ENCODE measurements around the gene MPIG6B.
"Not testable (repeated sequence)": the region's sequence is repeated elsewhere in the genome, so short reads cannot be mapped to it uniquely, and the experiment has no call there.

MPIG6B gene

DNA sequence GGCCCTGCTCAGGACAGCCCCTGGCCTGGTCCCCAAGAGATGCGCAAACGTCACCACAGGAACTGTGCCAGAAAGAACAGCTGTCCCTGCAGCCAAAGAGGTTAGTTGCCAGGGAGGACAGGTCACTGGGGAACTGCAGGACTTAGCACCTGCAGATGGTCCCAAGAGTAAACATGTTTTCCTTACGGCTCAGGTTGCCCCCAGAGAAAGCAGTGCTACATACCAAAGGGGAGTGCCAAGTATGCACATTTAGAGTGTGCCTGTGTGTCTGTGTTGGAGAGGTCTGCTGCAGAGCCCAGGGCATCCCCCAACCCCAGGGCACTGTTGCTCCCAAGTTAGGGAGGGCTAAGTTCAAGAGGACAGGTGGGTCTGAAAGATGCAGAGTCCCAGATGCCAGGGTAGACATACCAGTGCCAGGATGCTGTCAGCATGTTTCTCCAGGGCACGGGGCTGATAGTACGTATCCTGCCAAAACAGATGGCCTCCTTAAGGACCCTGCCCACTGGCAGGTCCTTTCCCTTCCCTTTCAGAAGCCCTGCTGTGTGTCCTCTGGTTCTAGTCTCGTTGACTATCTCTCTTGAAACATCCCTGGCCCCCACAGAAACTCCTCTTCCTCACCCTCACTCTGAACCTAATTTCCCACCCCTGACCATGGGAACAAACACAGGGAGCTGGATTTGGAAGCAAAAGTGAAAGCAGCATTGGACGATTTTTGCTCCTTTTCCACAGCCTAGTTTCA is 21.3 kb upstream of the MPIG6B start:
- DNase-seq: peak; percentile 66

DNA sequence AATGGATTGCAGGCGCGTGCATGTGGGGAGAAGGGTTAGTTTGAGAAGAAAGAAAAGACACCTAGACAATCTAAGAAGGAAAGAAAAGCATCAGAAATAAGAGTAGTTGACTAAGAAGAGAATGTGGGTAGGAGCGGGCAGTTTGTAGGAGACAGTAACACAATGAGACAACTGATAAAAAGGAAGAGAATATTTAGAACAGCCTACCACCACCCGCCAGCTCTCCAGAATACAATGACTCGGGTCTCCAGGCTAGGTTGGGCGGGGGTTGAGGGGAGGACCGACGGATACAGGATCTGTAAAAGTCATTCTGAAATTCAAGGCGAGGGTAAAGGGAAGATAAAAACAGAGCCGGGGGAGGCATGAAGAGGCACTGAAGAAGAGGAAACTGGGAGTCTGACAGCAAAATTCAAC is 20.8 kb upstream of the MPIG6B start:
- DNase-seq: peak; percentile 36

DNA sequence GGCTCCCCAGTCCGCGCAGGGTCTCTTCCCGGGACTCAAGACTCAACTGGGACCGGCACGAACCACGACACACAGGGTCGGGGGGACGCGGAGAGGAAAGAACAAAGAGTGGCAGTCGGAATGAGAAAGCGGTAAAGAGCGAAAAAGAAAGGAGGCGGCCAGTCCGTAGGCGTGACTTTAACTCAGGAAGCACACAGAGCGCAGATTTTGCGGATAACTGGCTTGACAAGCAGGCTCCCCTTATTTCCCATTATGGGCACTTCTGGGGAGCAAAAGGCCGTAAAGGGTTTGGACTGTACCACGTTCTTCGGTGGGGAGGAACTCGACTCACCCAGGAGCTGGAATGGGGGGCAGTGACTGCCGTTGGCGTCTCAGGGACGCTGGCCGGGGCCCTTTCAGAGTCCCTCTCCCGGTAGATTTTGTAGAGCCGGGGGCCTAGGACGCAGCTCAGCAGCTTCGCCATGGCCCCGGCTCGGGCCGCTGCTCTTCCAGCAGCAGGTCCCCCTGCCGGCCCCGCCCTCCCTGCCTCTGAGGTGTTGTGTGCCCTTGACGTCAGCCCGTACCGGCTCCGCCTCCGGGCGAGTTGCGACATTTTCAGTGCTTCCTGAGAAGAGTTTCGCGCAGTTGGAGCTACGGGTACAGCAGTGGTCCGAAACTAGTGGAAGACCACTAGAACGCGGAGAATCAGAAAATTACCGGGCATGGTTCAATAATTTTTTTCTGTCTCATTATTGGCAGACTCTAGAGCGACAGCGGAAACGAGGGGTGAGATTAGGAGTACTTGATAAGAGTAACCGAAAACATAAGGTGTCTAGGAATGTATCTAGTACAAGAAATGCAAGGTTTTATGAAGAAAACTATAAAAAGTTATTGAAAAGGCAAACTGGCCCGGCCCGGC is 20.1 kb upstream of the MPIG6B start, which contains the start of gene ABHD16A:
ABHD16A (minus strand) TSS at position 506 of the 898 bp plus-strand sequence; CDS start at position 463, 43 bp downstream.
- DNase-seq: peak; percentile 94

DNA sequence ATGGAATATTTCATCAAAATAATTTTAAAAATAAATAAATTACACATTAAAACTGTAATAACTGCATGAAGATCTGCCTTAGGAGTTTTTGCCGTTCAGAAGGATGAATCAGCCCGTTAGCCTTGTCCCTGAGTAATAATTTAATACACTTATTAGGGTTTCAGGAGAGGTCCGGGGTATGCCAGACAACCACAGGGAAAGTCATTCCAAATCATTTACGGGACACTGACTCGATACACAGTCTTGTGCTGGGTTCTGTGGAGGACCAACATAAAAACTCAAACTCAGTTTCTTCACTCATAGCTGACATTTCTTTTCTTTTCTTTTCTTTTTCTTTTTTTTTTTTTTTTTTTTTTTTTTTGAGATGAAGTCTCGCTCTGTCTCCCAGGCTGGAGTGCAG is 17.2 kb upstream of the MPIG6B start:
- DNase-seq: no peak

DNA sequence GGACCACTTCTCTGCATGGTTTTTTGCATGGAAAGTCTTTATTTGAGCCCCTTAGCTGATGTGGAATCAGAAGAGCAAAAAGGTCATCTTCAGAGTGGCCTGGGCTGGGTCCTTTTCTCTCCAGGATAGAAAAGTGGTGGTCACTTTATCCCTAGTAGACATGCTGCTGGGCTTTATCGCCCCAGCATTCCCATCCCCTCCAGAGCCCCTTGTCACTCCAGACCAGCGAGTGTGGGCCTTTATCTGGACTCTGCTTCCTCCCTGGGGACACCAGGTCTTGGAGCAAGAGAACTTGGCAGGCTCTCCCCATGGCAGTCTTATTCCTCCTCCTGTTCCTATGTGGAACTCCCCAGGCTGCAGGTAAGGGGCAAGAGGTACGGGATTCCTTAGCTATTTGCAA is 16.6 kb upstream of the MPIG6B start, which contains the start of gene LY6G6F:
LY6G6F (plus strand) TSS at position 268 of the 400 bp plus-strand sequence; CDS start at position 309, 41 bp downstream.
- DNase-seq: no peak

DNA sequence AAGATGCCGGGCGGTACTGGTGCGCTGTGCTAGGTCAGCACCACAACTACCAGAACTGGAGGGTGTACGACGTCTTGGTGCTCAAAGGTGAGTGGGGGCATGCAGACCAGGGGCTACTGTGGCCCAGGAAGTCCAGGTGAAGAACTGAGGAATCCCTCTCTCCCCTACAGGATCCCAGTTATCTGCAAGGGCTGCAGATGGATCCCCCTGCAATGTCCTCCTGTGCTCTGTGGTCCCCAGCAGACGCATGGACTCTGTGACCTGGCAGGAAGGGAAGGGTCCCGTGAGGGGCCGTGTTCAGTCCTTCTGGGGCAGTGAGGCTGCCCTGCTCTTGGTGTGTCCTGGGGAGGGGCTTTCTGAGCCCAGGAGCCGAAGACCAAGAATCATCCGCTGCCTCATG is 15.5 kb upstream of the MPIG6B start:
- DNase-seq: no peak

DNA sequence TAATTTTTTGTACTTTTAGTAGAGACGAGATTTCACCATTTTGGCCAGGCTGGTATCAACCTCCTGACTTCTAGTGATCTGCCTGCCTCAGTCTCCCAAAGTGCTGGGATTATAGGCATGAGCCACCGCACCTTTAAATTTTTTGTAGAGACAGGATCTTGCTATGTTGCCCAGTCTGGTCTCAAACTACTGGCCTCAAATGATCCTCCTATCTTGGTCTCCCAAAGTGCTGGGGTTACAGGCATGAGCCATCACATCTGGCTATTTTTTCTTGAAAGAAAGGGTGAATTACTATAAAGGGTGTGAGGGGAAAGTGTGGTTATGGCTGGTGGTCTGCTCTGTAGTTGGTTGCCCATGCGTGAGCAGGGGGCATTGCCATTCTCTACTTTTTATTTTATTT is 14.9 kb upstream of the MPIG6B start:
- no peak for DNase-seq

DNA sequence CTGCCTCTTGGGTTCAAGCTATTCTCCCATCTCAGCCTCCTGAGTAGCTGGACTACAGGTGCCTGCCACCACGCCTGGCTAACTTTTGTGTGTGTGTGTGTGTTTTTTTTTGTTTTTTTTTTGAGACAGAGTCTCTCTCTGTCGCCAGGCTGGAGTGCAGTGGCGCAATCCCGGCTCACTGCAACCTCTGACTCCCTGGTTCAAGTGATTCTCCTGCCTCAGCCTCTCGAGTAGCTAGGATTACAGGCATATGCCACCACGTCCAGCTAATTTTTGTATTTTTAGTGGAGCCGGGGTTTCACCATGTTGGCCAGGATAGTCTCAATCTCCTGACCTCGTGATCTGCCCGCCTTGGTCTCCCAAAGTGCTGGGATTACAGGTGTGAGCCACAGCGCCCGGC is 14.0 kb upstream of the MPIG6B start:
- DNase-seq: not testable (repeated sequence)

DNA sequence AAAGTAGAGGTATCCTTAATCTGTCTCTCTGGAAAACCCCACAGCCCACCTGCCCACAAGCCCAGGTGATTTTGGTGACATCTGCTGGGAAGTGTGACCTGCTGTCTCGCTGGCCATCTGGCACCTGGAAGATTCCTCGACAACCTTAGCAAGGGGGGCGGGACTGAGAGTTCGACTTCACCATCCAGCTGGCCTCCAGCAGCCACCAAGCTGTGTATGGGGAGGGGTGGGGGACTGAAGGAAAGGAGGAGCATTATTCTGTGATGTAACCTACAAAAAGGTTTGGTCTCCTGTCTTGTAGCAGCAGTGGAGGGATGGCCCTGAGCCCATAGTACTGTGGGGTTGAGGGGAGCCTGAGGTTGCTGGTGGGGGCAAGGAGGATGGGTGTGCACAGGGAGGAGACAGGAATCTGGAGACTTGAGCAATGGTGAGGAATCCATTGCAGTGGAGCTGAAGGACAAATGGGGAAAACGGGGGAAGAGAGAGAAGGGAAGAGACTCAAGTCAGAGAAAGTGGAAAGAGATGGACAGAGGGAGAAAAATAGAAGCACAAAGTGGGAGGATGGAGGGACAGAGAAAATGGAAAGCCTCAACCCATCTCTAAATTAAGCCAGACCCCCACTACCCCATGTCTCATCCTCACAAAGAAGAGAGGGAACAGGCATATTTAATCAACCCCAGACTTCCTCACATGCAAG is 12.5 kb upstream of the MPIG6B start:
- DNase-seq: no peak

DNA sequence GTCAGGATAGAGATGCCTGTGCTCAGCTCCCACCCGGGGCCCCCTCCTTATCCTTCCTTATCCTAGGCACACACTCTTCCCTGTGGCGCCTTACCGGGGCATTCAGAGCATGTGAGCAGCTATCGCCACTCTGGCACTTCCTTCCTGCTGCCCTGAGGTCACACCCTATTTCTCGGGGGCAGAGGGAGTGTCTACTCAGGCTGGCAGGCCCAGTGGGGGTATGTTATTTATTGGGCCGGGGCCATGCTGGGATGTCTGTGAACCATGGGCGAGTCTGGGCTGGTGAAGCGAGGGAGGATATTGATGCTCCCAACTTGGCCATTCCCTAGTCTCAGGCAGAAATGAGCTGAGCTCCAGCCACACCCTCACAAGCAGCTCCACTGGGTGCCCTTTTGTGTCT is 11.9 kb upstream of the MPIG6B start:
- DNase-seq: no peak

DNA sequence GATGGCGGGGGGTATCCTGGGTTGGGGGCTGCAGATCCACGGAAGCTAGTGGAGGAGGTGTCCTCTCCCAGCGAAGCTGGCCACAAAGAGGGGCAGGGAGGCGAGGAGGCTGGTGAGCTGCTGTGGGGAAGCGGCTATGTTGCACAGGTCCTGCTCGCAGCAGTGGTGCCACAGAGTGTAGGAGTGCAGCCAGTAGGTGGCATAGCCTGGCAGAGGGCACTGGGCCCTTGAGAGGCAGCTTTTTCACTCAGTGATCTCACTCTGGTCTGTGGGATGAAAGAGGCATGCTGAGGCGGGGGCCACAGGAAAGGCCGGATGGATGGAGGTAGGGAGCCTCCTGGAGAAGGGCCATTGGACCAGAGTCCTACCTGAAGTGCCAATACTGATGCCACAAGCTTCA is 10.9 kb upstream of the MPIG6B start:
- no peak for DNase-seq

DNA sequence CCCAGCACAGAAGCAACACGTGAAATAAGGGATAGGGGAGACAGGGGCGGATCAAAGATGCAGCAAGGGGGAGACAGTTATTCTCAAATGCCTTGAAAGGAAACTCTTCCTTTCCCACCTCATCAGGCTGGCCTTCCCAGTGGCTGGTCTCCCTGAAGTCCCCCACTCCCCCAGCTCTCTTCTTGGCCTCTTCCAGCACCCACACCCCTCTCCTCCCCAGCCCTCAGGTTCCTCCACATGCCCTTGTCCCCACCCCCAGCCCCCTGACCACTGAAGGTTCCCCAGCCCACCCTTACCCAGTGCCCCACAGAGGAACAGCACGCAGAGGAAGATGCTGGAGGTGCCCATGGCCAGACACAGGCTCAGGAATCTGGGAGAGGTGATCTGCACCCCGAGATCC is 9.7 kb upstream of the MPIG6B start:
- DNase-seq: no peak

DNA sequence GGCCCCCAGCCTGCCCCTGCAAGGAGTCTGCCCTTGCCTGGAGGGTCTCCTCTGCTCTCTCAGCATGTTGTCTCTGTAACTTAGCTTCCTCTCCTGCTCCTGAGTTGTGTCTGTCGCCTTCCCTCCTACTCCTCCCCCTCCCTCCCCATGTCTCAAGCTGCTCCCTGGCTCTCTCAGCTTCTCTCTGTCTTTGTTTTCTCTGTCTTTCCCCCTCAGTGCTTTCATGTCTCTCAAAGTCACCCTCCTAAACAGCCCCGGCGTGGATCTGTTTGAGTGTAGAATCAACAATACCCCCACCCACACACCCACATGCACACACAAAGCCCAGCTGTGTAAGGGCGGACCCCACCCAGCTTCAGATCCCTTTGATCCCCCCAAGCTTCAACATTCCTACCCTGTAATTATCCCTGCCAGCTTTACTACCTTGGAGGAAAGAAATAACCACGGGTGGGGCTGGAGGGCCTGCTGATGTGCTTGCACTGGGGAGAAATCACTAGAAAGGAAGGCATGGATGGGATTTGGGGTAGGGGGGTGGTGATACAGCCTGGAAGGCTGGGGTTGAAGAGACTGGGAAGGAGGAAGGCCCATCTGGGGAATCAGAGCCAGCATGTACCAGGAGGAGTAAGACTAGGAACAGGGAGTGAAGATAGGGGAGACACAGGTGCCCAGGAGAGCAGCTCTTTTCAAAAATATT is 9.0 kb upstream of the MPIG6B start:
- DNase-seq: peak; percentile 21

DNA sequence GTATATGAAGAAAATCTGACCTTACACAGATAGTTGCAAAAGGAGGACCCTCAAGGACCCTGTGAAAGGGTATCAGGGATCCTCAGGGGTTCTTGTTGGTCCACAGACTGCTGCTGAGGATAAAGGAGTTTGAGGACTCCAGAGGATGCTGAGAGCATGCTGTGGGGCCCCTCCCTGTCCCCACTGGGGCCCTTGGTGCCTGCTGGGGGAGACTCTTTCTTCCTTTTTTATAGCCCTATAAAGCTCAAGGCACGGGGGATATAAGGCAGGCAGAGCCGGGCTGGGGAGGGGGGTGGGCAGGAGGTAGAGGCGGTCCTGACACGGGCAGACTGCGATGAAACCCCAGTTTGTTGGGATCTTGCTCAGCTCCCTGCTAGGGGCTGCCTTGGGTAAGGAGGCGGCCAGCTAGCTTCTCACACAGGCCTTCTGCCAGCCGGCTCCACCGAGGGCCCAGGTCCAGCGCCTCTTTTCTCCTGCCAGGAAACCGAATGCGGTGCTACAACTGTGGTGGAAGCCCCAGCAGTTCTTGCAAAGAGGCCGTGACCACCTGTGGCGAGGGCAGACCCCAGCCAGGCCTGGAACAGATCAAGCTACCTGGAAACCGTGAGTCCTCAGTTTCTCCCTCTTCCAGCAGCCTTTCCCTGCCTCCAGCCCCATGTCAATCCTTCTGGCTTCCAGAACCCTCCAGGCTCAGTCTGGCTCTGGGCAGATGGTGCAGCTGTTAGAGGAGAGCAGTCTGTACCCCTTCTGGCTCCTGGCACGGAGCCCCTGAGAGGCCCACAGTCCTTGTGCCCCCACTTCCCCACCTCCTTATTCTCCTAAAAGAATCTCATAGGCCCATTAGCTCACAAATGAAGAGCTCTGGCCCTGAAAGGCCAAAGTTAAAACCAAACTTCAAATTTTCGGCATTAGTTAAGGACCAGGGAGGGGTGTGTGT is 7.9 kb upstream of the MPIG6B start, which contains the start of gene LY6G6D:
LY6G6D (plus strand) TSS at position 327 of the 937 bp plus-strand sequence; CDS start at position 335, 8 bp downstream.
- no peak for DNase-seq

DNA sequence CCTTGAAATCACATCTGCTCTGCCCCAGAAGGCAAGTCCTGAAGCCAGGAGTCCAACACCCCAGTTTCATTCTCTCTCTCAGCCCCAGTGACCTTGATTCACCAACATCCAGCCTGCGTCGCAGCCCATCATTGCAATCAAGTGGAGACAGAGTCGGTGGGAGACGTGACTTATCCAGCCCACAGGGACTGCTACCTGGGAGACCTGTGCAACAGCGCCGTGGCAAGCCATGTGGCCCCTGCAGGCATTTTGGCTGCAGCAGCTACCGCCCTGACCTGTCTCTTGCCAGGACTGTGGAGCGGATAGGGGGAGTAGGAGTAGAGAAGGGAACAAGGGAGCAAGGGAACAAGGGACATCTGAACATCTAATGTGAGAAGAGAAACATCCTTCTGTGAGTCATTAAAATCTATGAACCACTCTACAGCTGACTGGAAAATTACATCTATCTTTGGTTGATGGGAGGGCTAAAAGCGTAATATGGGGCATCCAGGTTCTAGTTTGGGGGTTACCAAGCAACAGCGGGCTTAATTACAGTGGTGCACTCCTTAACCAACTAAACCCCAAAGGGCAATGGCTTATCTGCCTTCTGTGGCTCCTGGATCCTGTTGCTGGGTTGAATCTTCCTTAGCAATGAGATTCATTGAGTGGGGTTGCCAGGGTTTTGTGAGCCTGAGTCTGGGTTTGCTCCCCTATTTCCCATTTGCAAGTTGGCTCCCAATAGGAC is 5.5 kb upstream of the MPIG6B start:
- DNase-seq: peak; percentile 64

DNA sequence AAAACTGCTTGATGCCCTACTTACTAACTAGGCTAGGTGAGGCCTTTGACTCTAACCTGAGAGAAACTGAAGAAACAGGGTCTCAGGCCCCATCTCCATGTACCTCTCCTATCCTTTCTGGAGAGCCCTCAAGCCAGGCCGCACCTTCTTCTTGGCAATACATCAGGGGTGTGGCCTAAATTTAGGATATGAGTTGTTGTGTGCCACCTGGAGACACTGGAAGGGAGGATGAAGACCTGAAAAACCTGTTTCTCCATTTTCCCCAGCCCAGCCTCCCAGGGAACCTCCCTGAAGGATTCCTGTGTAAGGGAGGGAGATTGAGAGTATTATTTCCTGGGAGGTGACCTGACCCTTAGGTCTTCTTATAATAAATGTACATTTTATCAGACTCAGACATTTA is 4.9 kb upstream of the MPIG6B start:
- DNase-seq: peak; percentile 94

DNA sequence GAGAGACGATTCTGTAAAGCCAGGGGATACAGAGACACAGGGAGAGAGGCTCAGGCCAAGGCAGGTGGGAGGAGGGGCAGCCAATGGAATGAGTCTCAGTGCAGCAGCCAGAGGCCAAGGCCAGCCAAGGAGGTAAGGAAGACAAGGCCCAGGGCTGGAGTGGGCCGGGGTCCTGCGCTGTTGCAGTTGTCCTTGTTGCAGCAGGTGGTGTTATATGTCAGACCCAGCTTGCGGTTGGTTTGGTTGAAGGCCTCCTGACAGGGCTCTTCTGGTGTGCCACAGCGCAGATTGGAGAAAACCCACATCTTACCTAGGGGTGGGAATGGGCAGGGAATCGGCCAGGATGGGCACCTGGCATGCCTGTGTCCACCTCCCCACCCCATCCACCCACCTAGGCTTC is 4.2 kb upstream of the MPIG6B start:
- no peak for DNase-seq

DNA sequence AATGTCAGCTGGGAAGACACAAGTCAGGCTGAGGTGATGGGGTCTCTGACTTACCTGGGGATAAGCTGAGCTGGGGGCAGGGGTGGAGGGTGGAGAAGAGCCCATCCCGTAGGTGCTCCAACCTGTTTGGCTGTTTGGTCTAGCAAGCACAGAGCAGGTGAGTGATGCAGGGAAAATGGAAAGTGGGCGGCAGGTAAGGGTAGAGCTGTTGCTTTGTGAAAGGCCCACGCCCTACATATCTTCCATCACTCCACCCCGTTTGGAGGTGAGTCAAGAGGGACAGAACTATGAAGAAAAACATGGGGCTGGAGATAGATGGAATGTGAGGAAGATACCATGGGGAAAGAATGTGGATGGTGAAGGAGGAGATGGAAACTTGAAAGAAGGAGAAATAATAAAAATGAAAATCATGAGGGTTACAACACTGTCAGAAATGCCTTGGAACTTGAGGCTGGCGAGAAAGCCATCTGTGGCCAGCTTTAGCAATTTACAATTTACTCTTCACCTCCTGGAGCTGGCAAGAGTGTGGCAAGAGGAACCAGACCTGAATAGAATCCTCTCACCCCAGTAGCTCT is 2.9 kb upstream of the MPIG6B start:
- DNase-seq: no peak

DNA sequence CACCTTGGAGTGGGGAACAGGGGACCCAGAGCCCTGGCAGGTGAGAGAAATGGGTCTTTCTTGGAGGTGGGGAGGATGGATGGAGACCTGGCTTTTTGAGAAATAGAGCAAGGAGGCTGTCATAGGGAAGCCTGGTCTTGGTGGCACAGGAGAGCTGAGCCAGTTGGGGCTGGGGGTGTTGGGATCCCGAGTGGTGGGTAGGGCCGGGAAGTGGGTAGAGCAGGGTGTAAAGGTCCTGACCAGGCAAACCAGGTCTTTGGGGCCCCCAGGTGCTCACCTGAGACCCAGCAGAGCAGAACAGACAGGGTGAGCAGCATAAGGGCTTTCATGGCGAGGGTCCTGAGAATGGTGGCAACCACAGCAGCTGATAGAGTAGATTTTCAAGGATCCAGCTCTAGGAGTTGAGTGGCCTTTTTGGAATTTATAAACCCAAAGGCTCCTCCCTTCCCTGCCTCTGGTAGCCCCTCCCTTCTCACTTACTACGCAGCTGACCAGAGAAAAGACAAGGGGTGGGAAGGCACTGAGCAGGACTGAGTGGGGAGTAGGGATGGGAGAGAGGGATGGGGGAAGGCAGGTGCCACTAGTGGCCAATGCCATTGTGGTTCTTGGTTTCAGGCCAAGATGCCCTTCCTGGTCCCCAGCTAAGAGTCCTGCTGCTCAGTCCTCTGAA is 1.7 kb upstream of the MPIG6B start, which contains the start of gene LY6G6C:
LY6G6C (minus strand) TSS at position 396 of the 670 bp plus-strand sequence; CDS start at position 329, 67 bp downstream.
- no peak for DNase-seq

DNA sequence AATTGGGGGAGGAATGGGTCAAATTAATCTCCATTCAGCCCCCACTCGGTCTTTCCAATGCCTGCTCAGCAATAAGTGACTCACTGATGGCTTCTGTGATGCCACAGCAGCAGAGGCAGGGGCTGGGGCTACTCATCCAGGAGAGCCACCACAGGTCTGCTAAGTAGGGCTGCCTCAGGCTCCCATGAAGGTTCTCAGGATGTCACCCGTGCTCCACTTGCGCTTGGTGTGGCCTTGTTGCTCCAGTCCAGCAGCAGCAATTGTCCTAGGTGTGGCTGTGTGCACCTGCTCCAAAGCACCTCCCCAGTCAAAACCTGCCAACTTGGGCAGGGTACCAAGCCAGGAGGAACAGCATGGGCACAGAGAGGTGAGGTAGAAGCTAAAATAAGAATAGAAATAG is 1.0 kb upstream of the MPIG6B start:
- no peak for DNase-seq
